DND-41 (cell line): ENCODE measurements around the gene OR10AD1.

Experiments used
- EZH2 ChIP-seq: IDR thresholded peaks from 3 replicates; pipeline ENCODE4 v1.6.1; 2012; ENCODE audit warnings: borderline replicate concordance, low read depth, mild to moderate bottlenecking, moderate library complexity, low read length, inconsistent platforms; ENCODE audit not compliant: severe bottlenecking
- TF ChIP-seq, protein P1 (sequence below): IDR thresholded peaks from 2 replicates; pipeline ENCODE4 v1.5.1; 2012; ENCODE audit warnings: borderline replicate concordance, low read length, moderate library complexity, mild to moderate bottlenecking; ENCODE audit not compliant: poor library complexity, severe bottlenecking; ENCODE audit errors: extremely low read depth

DNA sequence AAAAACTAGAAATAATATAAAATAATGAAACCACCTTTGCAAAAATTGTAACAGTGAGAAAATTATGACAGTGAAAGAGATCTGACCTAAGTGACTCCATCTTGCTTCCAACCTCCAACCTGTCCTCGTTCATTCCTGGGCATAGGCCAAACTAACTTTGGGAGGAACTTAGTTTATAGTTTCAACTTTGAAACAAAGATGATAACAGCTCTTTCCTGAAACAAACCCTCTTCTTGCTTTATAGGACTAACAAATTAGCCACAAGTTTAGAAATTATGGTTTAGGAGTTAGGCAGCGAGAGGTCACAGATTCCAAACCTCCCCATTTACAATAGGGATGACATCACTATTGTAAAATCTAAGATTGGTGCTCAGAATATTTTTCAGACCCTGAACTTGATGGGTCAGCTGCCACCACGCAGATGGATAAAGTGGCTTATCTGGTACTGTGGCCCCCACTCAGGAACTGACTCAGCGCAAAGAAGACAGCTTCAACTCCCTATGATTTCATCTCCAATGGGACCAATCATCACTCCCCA is 32.8 kb upstream of the OR10AD1 start:
- TF ChIP-seq, protein P1, sequence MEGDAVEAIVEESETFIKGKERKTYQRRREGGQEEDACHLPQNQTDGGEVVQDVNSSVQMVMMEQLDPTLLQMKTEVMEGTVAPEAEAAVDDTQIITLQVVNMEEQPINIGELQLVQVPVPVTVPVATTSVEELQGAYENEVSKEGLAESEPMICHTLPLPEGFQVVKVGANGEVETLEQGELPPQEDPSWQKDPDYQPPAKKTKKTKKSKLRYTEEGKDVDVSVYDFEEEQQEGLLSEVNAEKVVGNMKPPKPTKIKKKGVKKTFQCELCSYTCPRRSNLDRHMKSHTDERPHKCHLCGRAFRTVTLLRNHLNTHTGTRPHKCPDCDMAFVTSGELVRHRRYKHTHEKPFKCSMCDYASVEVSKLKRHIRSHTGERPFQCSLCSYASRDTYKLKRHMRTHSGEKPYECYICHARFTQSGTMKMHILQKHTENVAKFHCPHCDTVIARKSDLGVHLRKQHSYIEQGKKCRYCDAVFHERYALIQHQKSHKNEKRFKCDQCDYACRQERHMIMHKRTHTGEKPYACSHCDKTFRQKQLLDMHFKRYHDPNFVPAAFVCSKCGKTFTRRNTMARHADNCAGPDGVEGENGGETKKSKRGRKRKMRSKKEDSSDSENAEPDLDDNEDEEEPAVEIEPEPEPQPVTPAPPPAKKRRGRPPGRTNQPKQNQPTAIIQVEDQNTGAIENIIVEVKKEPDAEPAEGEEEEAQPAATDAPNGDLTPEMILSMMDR = no peak
- no peak for TF ChIP-seq EZH2
